Measurements from ENCODE around the gene NAPA. TPM values are rescaled to one million over a fixed set of nuclear protein-coding genes. Genes with fewer than 3 reads are reported as not detected.

Gene NAPA
- total RNA-seq, 1 experiment from 2014 or later: 61.3 TPM

- peak overlapping the region; percentile 79 for H3K4me3 Mint-ChIP-seq
- peaks cover 36% of the 10 kb centered on the region for H3K4me1 Mint-ChIP-seq
- H3K9me3 Mint-ChIP-seq: no peaks in the 10 kb centered on the region
- H3K27me3 Mint-ChIP-seq (ENCODE audit: low read depth): peaks cover 60% of the 10 kb centered on the region
- ChIA-PET CTCF (interaction anchor here (0.7 to 6.4 kb wide), 9 partner anchors 9 to 262 kb away, joined by 3 to 98 read pairs (median 4); partner anchors contain the start of gene KPTN), POLR2A (no interaction called here)
- no peaks in the 10 kb centered on the region for H3K36me3 Mint-ChIP-seq
- no peak for ATAC-seq
- no peak overlapping the region for H3K27ac Mint-ChIP-seq
- no peak for DNase-seq (ENCODE audit: low spot score)
- no peak for TF ChIP-seq HMGXB4 (CRISPR knock-in tag; IDR thresholded peaks at IDR 0.05)
- no peak for TF ChIP-seq ARID4B (CRISPR knock-in tag; IDR thresholded peaks at IDR 0.05; ENCODE audit: borderline replicate concordance)
- TF ChIP-seq ESRRA (CRISPR knock-in tag; IDR thresholded peaks at IDR 0.05; ENCODE audit: borderline replicate concordance): no peak
- TF ChIP-seq ZNF532 (CRISPR knock-in tag; IDR thresholded peaks at IDR 0.05; ENCODE audit: borderline replicate concordance): no peak
- TF ChIP-seq MYBL2 (CRISPR knock-in tag; IDR thresholded peaks at IDR 0.05): no peak
- TF ChIP-seq NR3C1 (CRISPR knock-in tag; conservative IDR thresholded peaks at IDR 0.05; ENCODE audit: low read depth): no peak
- no peak for TF ChIP-seq JUN (CRISPR knock-in tag; IDR thresholded peaks at IDR 0.05)
- no peak for TF ChIP-seq HMGA2 (CRISPR knock-in tag; IDR thresholded peaks at IDR 0.05)
- TF ChIP-seq TP53 (CRISPR knock-in tag; IDR thresholded peaks at IDR 0.05): no peak
- TF ChIP-seq ZMAT4 (CRISPR knock-in tag; IDR thresholded peaks at IDR 0.05): no peak
- no peak for TF ChIP-seq ZNF396 (CRISPR knock-in tag; IDR thresholded peaks at IDR 0.05; ENCODE audit: borderline replicate concordance)
- TF ChIP-seq ZNF425 (CRISPR knock-in tag; conservative IDR thresholded peaks at IDR 0.05): no peak
- no peak for TF ChIP-seq CREB1 (CRISPR knock-in tag; IDR thresholded peaks at IDR 0.05)
- TF ChIP-seq CDX4 (CRISPR knock-in tag; IDR thresholded peaks at IDR 0.05; ENCODE audit: borderline replicate concordance): no peak
- no peak for TF ChIP-seq MXD4 (CRISPR knock-in tag; IDR thresholded peaks at IDR 0.05; ENCODE audit: borderline replicate concordance)
- TF ChIP-seq IRF2 (CRISPR knock-in tag; IDR thresholded peaks at IDR 0.05; ENCODE audit: borderline replicate concordance, low read depth): no peak
- no peak for TF ChIP-seq NR1H2 (CRISPR knock-in tag; IDR thresholded peaks at IDR 0.05)
Observed at GRCh38 chr19:47445527-47445926, 69.3 kb downstream of the NAPA start.
